A549 (cell line): ENCODE measurements around the gene CEACAM4. TPM values are rescaled to one million over a fixed set of nuclear protein-coding genes. Genes with fewer than 3 reads are reported as not detected.

ENCODE experiments used
- ATAC-seq, 2 experiments: fragments of 200-7000 bp in 1 of 2; fragments of >200 bp in 1 of 2; cut with Nextera tagmentation in 1 of 2; cut with Tn5 transposase in 1 of 2; 3 replicates each; pipeline versions ENCODE4 v1.8.0 to v1.9.1; 2018 to 2020; ENCODE audit warnings: mild to moderate bottlenecking in 1 of 2, moderate library complexity in 1 of 2
- CTCF ChIA-PET: fragments of 300-600 bp; sonication (Branson Sonifier 250); formaldehyde crosslinking; extraction: SDS; loops from one replicate; lab custom pipeline; 2021; ENCODE audit warnings: antibody characterized with exemption, inconsistent platforms; lab: Yijun Ruan, JAX
- POLR2A ChIA-PET: fragments of 350-600 bp; formaldehyde crosslinking; extraction: SDS; loops from one replicate; lab custom pipeline; 2021; ENCODE audit warnings: antibody characterized with exemption, inconsistent platforms; lab: Yijun Ruan, JAX
- DNase-seq, 2 experiments: peaks; one replicate each; pipeline versions ENCODE4 v3.0.0 to v3.0.0-alpha.2; 2011 to 2016; ENCODE audit warnings: low read depth in 1 of 2, low spot score in 1 of 2
- FAIRE-seq: peaks from 2 replicates; lab custom pipeline; 2011; peaks lifted over from hg19 to GRCh38; lab: Jason Lieb, UNC
- H3K27ac ChIP-seq, 2 experiments: fragments of >200 bp; sonication (Bioruptor Twin); formaldehyde crosslinking; 3 replicates each; pipeline ENCODE4 v1.5.1; 2016 to 2017
- H3K4me1 ChIP-seq: fragments of >200 bp; sonication (Bioruptor Twin); formaldehyde crosslinking; 3 replicates; pipeline ENCODE4 v1.6.1; 2016
- H3K4me2 ChIP-seq: fragments of >200 bp; sonication (Bioruptor Twin); formaldehyde crosslinking; 3 replicates; pipeline ENCODE4 v1.6.1; 2016
- H3K4me3 ChIP-seq: fragments of >200 bp; sonication (Bioruptor Twin); formaldehyde crosslinking; 3 replicates; pipeline ENCODE4 v1.5.1; 2016
- H3K9me3 ChIP-seq: fragments of >200 bp; sonication (Bioruptor Twin); formaldehyde crosslinking; 3 replicates; pipeline ENCODE4 v1.6.1; 2016
- BHLHE40 ChIP-seq: IDR thresholded peaks from 2 replicates; pipeline ENCODE4 v1.6.1; 2012; ENCODE audit warnings: low read depth, low read length, inconsistent platforms
- CBX2 ChIP-seq: fragments of 200-600 bp; sonication (generic); IDR thresholded peaks from 2 replicates; pipeline ENCODE4 v1.6.1; 2016; ENCODE audit warnings: low read depth, mild to moderate bottlenecking, borderline replicate concordance
- CBX8 ChIP-seq: fragments of 200-600 bp; sonication (generic); IDR thresholded peaks from 2 replicates; pipeline ENCODE4 v1.6.1; 2016
- CHD2 ChIP-seq: fragments of 150-350 bp; IDR thresholded peaks from 2 replicates; pipeline ENCODE4 v1.6.1; 2014; ENCODE audit warnings: low read length; ENCODE audit not compliant: partially characterized antibody
- CHD4 ChIP-seq: fragments of 200-600 bp; sonication (generic); IDR thresholded peaks from 2 replicates; pipeline ENCODE4 v1.6.1; 2016; ENCODE audit warnings: antibody characterized with exemption, mild to moderate bottlenecking, borderline replicate concordance
- CTCF ChIP-seq: fragments of >200 bp; sonication (Bioruptor Twin); formaldehyde crosslinking; IDR thresholded peaks from 3 replicates; pipeline ENCODE4 v1.5.1; 2016
- EHF ChIP-seq: fragments of 250-450 bp; sonication (Bioruptor Pico); IDR thresholded peaks from 2 replicates; pipeline ENCODE4 v1.5.0; 2020; ENCODE audit warnings: mild to moderate bottlenecking
- EP300 ChIP-seq, 2 experiments: fragments of >200 bp; sonication (Bioruptor Twin); formaldehyde crosslinking; IDR thresholded peaks; 2 replicates in 1 of 2; 3 replicates in 1 of 2; pipeline ENCODE4 v1.6.1; 2016 to 2017
- FOSL2 ChIP-seq, 2 experiments: fragments of 450-650 bp in 1 of 2; fragments of >200 bp in 1 of 2; sonication (Bioruptor Twin) in 1 of 2; formaldehyde crosslinking; IDR thresholded peaks; 2 replicates each; pipeline versions ENCODE4 v1.5.0 to v1.6.1; 2016 to 2020; ENCODE audit warnings: mild to moderate bottlenecking in 1 of 2, moderate library complexity in 1 of 2
- FOXS1 ChIP-seq: fragments of 250-450 bp; sonication (Bioruptor Pico); IDR thresholded peaks from 2 replicates; pipeline ENCODE4 v1.5.0; 2020; ENCODE audit warnings: mild to moderate bottlenecking, moderate library complexity
- GATA3 ChIP-seq: IDR thresholded peaks from 2 replicates; pipeline ENCODE4 v1.6.1; 2012; ENCODE audit warnings: borderline replicate concordance
- HEYL ChIP-seq: fragments of 250-450 bp; sonication (Bioruptor Pico); IDR thresholded peaks from 2 replicates; pipeline ENCODE4 v1.8.0; 2021; ENCODE audit warnings: mild to moderate bottlenecking, moderate library complexity
- HMGXB4 ChIP-seq: fragments of 250-450 bp; sonication (Bioruptor Pico); IDR thresholded peaks from 2 replicates; pipeline ENCODE4 v1.5.0; 2021; ENCODE audit warnings: mild to moderate bottlenecking, moderate library complexity, borderline replicate concordance
- HOXB13 ChIP-seq: fragments of 250-450 bp; sonication (Bioruptor Pico); IDR thresholded peaks from 2 replicates; pipeline ENCODE4 v1.5.0; 2020; ENCODE audit warnings: low read depth, mild to moderate bottlenecking, moderate library complexity
- JUN ChIP-seq, 2 experiments: fragments of >200 bp; sonication (Bioruptor Twin); formaldehyde crosslinking; IDR thresholded peaks; 2 replicates in 1 of 2; 3 replicates in 1 of 2; pipeline ENCODE4 v1.6.1; 2016 to 2017
- JUNB ChIP-seq: fragments of >200 bp; sonication (Bioruptor Twin); formaldehyde crosslinking; IDR thresholded peaks from 2 replicates; pipeline ENCODE4 v1.6.1; 2016
- KDM1A ChIP-seq: fragments of 200-600 bp; sonication (generic); IDR thresholded peaks from 2 replicates; pipeline ENCODE4 v1.6.1; 2016; ENCODE audit warnings: low read depth, mild to moderate bottlenecking
- MAFK ChIP-seq: fragments of 450-650 bp; IDR thresholded peaks from 2 replicates; pipeline ENCODE4 v1.6.1; 2014; ENCODE audit not compliant: partially characterized antibody
- MAX ChIP-seq: IDR thresholded peaks from 2 replicates; pipeline ENCODE4 v1.6.1; 2012
- MYC ChIP-seq: IDR thresholded peaks from 2 replicates; pipeline ENCODE4 v1.6.1; 2012; ENCODE audit warnings: mild to moderate bottlenecking, inconsistent platforms, low read length, improper control_type of control experiment, borderline replicate concordance
- NPAS2 ChIP-seq: fragments of 250-450 bp; sonication (Bioruptor Pico); IDR thresholded peaks from 2 replicates; pipeline ENCODE4 v1.8.0; 2022; ENCODE audit warnings: mild to moderate bottlenecking, moderate library complexity, borderline replicate concordance
- PBX3 ChIP-seq: IDR thresholded peaks from 2 replicates; pipeline ENCODE4 v1.6.1; 2012
- PHF8 ChIP-seq: fragments of 200-600 bp; sonication (generic); IDR thresholded peaks from 2 replicates; pipeline ENCODE4 v1.6.1; 2016; ENCODE audit warnings: low read depth, mild to moderate bottlenecking, antibody characterized with exemption, moderate library complexity, borderline replicate concordance
- RFX5 ChIP-seq: fragments of 450-650 bp; IDR thresholded peaks from 2 replicates; pipeline ENCODE4 v1.7.1; 2014; ENCODE audit warnings: antibody characterized with exemption, mild to moderate bottlenecking, moderate library complexity
- SMC3 ChIP-seq: fragments of >200 bp; sonication (Bioruptor Twin); formaldehyde crosslinking; IDR thresholded peaks from 3 replicates; pipeline ENCODE4 v1.6.1; 2018; ENCODE audit warnings: inconsistent platforms
- SREBF2 ChIP-seq: fragments of 450-650 bp; IDR thresholded peaks from 2 replicates; pipeline ENCODE4 v1.6.1; 2014; ENCODE audit warnings: mild to moderate bottlenecking, moderate library complexity
- TFCP2L1 ChIP-seq: fragments of 250-450 bp; sonication (Bioruptor Pico); IDR thresholded peaks from 2 replicates; pipeline ENCODE4 v1.5.0; 2021; ENCODE audit warnings: mild to moderate bottlenecking
- TP53 ChIP-seq: fragments of 250-450 bp; sonication (Bioruptor Pico); IDR thresholded peaks from 2 replicates; pipeline ENCODE4 v1.5.0; 2021; ENCODE audit warnings: mild to moderate bottlenecking, moderate library complexity
- ZNF302 ChIP-seq: fragments of 250-450 bp; sonication (Bioruptor Pico); IDR thresholded peaks from 2 replicates; pipeline ENCODE4 v1.9.0; 2021; ENCODE audit warnings: inconsistent platforms, mild to moderate bottlenecking, moderate library complexity
- WGBS: methylation state at CpG from one replicate; pipeline ENCODE4 v1.1.6; 2017; ENCODE audit errors: missing lambda C conversion rate; 5-methylcytosine and 5-hydroxymethylcytosine counted together
- polyA plus RNA-seq, 4 experiments: library from polyadenylated mRNA; depleted of rRNA in 3 of 4; stranded (reverse); fragments of >200 nt; fragmentation: RNase III in 1 of 4; extraction: RNeasy Plus Mini Kit Qiagen cat#74134 plus additional on column Dnase treatment in 1 of 4; gene quantifications; 2 replicates in 3 of 4; 3 replicates in 1 of 4; pipeline ENCODE4 v1.2.3, GENCODE V29; 2011 to 2017

Gene CEACAM4
- polyA plus RNA-seq, 2 of the 4 experiments (the other 2 are of a cell fraction), result not detected

GRCh38 chr19:41621654-41622053, 5.2 kb downstream of the CEACAM4 start:
- DNase-seq, result no peak
- no peak for ATAC-seq
- no peak for FAIRE-seq
- no peak overlapping the region for H3K4me2 ChIP-seq
- H3K27ac ChIP-seq, result no peak overlapping the region
- no peaks in the 10 kb centered on the region for H3K4me1 ChIP-seq
- no peak overlapping the region for H3K4me3 ChIP-seq
- TF ChIP-seq MAX, result no peak
- no peak for TF ChIP-seq KDM1A
- no peak for TF ChIP-seq NPAS2 (CRISPR knock-in tag)
- TF ChIP-seq PBX3, result no peak
- TF ChIP-seq HMGXB4 (CRISPR knock-in tag), result no peak
- no peak for TF ChIP-seq TP53 (CRISPR knock-in tag)
- no peak for TF ChIP-seq MAFK
- no peak for TF ChIP-seq ZNF302 (CRISPR knock-in tag)
- no peak for TF ChIP-seq RFX5
- no peak for TF ChIP-seq SMC3
- TF ChIP-seq FOSL2 (IDR thresholded peaks at IDR 0.05), result no peak
- no peak for TF ChIP-seq FOSL2 (CRISPR knock-in tag; IDR thresholded peaks at IDR 0.05)
- no peak for TF ChIP-seq CBX8
- TF ChIP-seq, all 56 proteins: peak for 0
- 34% methylated on average over 7 of the region's 7 CpGs for WGBS
- no peaks in the 10 kb centered on the region for H3K9me3 ChIP-seq
- ChIA-PET POLR2A (no interaction called here), CTCF (interaction anchor here (0.9 to 2.1 kb wide), 6 partner anchors 20 to 173 kb away, joined by 3 to 9 read pairs (median 6); no protein-coding TSS in a partner anchor)

- POLR2A ChIA-PET, result no interaction called here
- TF ChIP-seq MYC (no peak), JUN (IDR thresholded peaks at IDR 0.05) (no peak), CHD4 (no peak), HOXB13 (no peak), FOXS1 (CRISPR knock-in tag) (no peak), BHLHE40 (no peak), TFCP2L1 (no peak), CHD2 (no peak), SREBF2 (no peak), HEYL (CRISPR knock-in tag) (no peak), CTCF (no peak), PHF8 (no peak), ZNF302 (CRISPR knock-in tag) (no peak), JUNB (no peak), GATA3 (no peak), EP300 (IDR thresholded peaks at IDR 0.05) (no peak), CBX2 (no peak), CBX8 (no peak), EHF (CRISPR knock-in tag) (no peak)
- FAIRE-seq (no peak), DNase-seq (no peak), ATAC-seq (no peak)
- Histone ChIP-seq H3K4me3 (no peak overlapping the region), H3K4me2 (no peak overlapping the region), H3K27ac (no peak overlapping the region), H3K9me3 (no peaks in the 10 kb centered on the region), H3K4me1 (no peaks in the 10 kb centered on the region)
- WGBS, result 44% methylated on average over 4 of the region's 4 CpGs
- CTCF ChIA-PET, result interaction anchor here (0.9 to 2.1 kb wide), 6 partner anchors 21 to 173 kb away, joined by 3 to 9 read pairs (median 6); no protein-coding TSS in a partner anchor
Measured at GRCh38 chr19:41621226-41621625, 5.6 kb downstream of the CEACAM4 start.
